GM18520 (cell line): ENCODE data around the gene CRYGN.

Source experiments
- ATAC-seq: cut with Tn5 transposase; IDR thresholded peaks from one replicate; pipeline ENCODE4 v1.9.1; 2021; ENCODE audit not compliant: unreplicated experiment

Gene CRYGN

GRCh38 chr7:151439855-151440798 is at the start of gene CRYGN:
Gene CRYGN, minus strand, starts transcription at chr7:151440141. Its CDS starts 224 bp downstream, at chr7:151439917.
- ATAC-seq = no peak

- no peak for ATAC-seq
Measured at GRCh38 chr7:151489498-151489897, 49.6 kb upstream of the CRYGN start.

GRCh38 chr7:151488096-151488495 is 48.2 kb upstream of the CRYGN start:
- no peak for ATAC-seq

GRCh38 chr7:151487228-151487627 is 47.3 kb upstream of the CRYGN start:
- no peak for ATAC-seq

GRCh38 chr7:151486074-151486473 is 46.1 kb upstream of the CRYGN start:
- no peak for ATAC-seq

GRCh38 chr7:151484971-151485707 is 45.2 kb upstream of the CRYGN start:
- ATAC-seq = no peak

GRCh38 chr7:151483711-151483983 is 43.7 kb upstream of the CRYGN start:
- no peak for ATAC-seq

GRCh38 chr7:151482883-151483710 is 43.2 kb upstream of the CRYGN start:
- ATAC-seq = no peak

GRCh38 chr7:151481650-151482505 is 41.9 kb upstream of the CRYGN start:
- ATAC-seq = no peak

- no peak for ATAC-seq
Measured at GRCh38 chr7:151477867-151478266, 37.9 kb upstream of the CRYGN start.

GRCh38 chr7:151472644-151473380 is 32.9 kb upstream of the CRYGN start:
- ATAC-seq = peak; percentile 33

- ATAC-seq = no peak
Measured at GRCh38 chr7:151470711-151471110, 30.8 kb upstream of the CRYGN start.

- no peak for ATAC-seq
Measured at GRCh38 chr7:151469281-151469680, 29.3 kb upstream of the CRYGN start.

GRCh38 chr7:151468217-151469018 is 28.5 kb upstream of the CRYGN start:
- ATAC-seq = no peak

GRCh38 chr7:151465169-151465568 is 25.2 kb upstream of the CRYGN start:
- ATAC-seq = no peak

- no peak for ATAC-seq
Measured at GRCh38 chr7:151462306-151462779, 22.4 kb upstream of the CRYGN start.

- no peak for ATAC-seq
Measured at GRCh38 chr7:151461942-151462230, 21.9 kb upstream of the CRYGN start.

- no peak for ATAC-seq
Measured at GRCh38 chr7:151461096-151461941, 21.4 kb upstream of the CRYGN start.
